Upper lobe of left lung (tissue), 4 donors: ENCODE data around the gene BABAM2.

Experiments
- POLR2A ChIP-seq, 4 donors: fragments of 450-650 bp; IDR thresholded peaks; one replicate each; pipeline ENCODE4 v1.5.1; 2016 to 2017; ENCODE audit warnings: antibody characterized with exemption in 4 of 4, mild to moderate bottlenecking in 2 of 4
- POLR2AphosphoS5 ChIP-seq, 2 donors: sonication (generic); formaldehyde crosslinking; IDR thresholded peaks; one replicate each; pipeline ENCODE4 v1.5.1; 2017; ENCODE audit warnings: antibody characterized with exemption in 2 of 2
- TF ChIP-seq, protein P1 (sequence below), 6 experiments: fragments of 450-650 bp in 4 of 6; fragments of 200-600 bp in 2 of 6; sonication (generic) in 2 of 6; IDR thresholded peaks; one replicate each; pipeline ENCODE4 v1.5.1; 2016 to 2019; ENCODE audit warnings: antibody characterized with exemption in 6 of 6

- TF ChIP-seq, protein P1, sequence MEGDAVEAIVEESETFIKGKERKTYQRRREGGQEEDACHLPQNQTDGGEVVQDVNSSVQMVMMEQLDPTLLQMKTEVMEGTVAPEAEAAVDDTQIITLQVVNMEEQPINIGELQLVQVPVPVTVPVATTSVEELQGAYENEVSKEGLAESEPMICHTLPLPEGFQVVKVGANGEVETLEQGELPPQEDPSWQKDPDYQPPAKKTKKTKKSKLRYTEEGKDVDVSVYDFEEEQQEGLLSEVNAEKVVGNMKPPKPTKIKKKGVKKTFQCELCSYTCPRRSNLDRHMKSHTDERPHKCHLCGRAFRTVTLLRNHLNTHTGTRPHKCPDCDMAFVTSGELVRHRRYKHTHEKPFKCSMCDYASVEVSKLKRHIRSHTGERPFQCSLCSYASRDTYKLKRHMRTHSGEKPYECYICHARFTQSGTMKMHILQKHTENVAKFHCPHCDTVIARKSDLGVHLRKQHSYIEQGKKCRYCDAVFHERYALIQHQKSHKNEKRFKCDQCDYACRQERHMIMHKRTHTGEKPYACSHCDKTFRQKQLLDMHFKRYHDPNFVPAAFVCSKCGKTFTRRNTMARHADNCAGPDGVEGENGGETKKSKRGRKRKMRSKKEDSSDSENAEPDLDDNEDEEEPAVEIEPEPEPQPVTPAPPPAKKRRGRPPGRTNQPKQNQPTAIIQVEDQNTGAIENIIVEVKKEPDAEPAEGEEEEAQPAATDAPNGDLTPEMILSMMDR (IDR thresholded peaks at IDR 0.05), result no peak
- TF ChIP-seq POLR2A (IDR thresholded peaks at IDR 0.05), result no peak
- TF ChIP-seq POLR2AphosphoS5 (IDR thresholded peaks at IDR 0.05), result no peak
Measured at GRCh38 chr2:28314968-28315367, 424.4 kb downstream of the BABAM2 start.
